ENCODE measurements around the gene ADGRL2.

GRCh38 chr1:81970416-81970815, 169.7 kb downstream of the ADGRL2 start:
- TF ChIP-seq POLR2A (IDR thresholded peaks at IDR 0.05) (no peak), CTCF (IDR thresholded peaks at IDR 0.05) (no peak)
